Ascending aorta (tissue), 2 donors: ENCODE data around the gene TMEM132A. TPM values are rescaled to one million over a fixed set of nuclear protein-coding genes. Genes with fewer than 3 reads are reported as not detected.

Source experiments
- DNase-seq, 2 donors: peaks; one replicate each; pipeline ENCODE4 v3.0.0-alpha.2; 2019; ENCODE audit warnings: low spot score in 2 of 2
- H3K27ac ChIP-seq, 2 donors: fragments of 200-600 bp; sonication (generic); one replicate each; pipeline ENCODE4 v1.5.1; 2016 to 2017; ENCODE audit warnings: mild to moderate bottlenecking in 1 of 2
- H3K27me3 ChIP-seq: fragments of 200-600 bp; sonication (generic); one replicate; pipeline ENCODE4 v1.5.1; 2017
- H3K36me3 ChIP-seq, 2 donors: fragments of 200-600 bp; sonication (generic); one replicate each; pipeline ENCODE4 v1.5.1; 2016
- H3K4me1 ChIP-seq, 2 donors: fragments of 200-600 bp; sonication (generic); one replicate each; pipeline ENCODE4 v1.5.1; 2016 to 2017; ENCODE audit warnings: mild to moderate bottlenecking in 1 of 2
- H3K4me3 ChIP-seq, 2 donors: fragments of 200-600 bp; sonication (generic); one replicate each; pipeline ENCODE4 v1.5.1; 2016 to 2017; ENCODE audit warnings: mild to moderate bottlenecking in 1 of 2
- H3K9me3 ChIP-seq, 2 donors: fragments of 200-600 bp; sonication (generic); one replicate each; pipeline ENCODE4 v1.5.1; 2016
- CTCF ChIP-seq, 3 experiments: fragments of 200-600 bp in 2 of 3; fragments of 450-650 bp in 1 of 3; sonication (generic) in 2 of 3; IDR thresholded peaks; one replicate each; pipeline ENCODE4 v1.5.1; 2016 to 2019; ENCODE audit warnings: antibody characterized with exemption in 3 of 3, mild to moderate bottlenecking in 1 of 3, moderate library complexity in 1 of 3
- intact Hi-C: fragments of 100-400 bp; cut with DNase I; formaldehyde crosslinking; loops from one replicate; pipeline ENCODE4 v1.15.1; 2023
- total RNA-seq: library from RNA; depleted of rRNA; stranded (reverse); fragments of >200 nt; gene quantifications from one replicate; pipeline ENCODE4 v1.1.0, GENCODE V29; 2016

Gene TMEM132A
- total RNA-seq, 1 donor from 2014 or later: 18.9 TPM

GRCh38 chr11:60890696-60891095, 33.6 kb upstream of the TMEM132A start:
- H3K4me1 ChIP-seq: no peaks in the 10 kb centered on the region
- intact Hi-C loops: no loop called here
- no peak overlapping the region for H3K27ac ChIP-seq
- H3K36me3 ChIP-seq: peaks cover 31 to 48% of the 10 kb centered on the region in 2 donors
- H3K9me3 ChIP-seq: no peaks in the 10 kb centered on the region
- DNase-seq: no peak
- no peaks in the 10 kb centered on the region for H3K27me3 ChIP-seq
- no peak for TF ChIP-seq CTCF (IDR thresholded peaks at IDR 0.05)
- no peak overlapping the region for H3K4me3 ChIP-seq

GRCh38 chr11:60891103-60891741, 33.0 kb upstream of the TMEM132A start:
- Histone ChIP-seq H3K27ac (no peak overlapping the region), H3K4me1 (no peaks in the 10 kb centered on the region), H3K4me3 (no peak overlapping the region), H3K9me3 (no peaks in the 10 kb centered on the region), H3K27me3 (no peaks in the 10 kb centered on the region), H3K36me3 (peaks cover 36 to 54% of the 10 kb centered on the region in 2 donors)
- no peak for TF ChIP-seq CTCF (IDR thresholded peaks at IDR 0.05)
- no peak for DNase-seq
- intact Hi-C loops: no loop called here

GRCh38 chr11:60895687-60896086, 28.6 kb upstream of the TMEM132A start:
- Histone ChIP-seq H3K36me3 (peaks cover 68 to 78% of the 10 kb centered on the region in 2 donors), H3K9me3 (no peaks in the 10 kb centered on the region), H3K27ac (no peak overlapping the region), H3K4me3 (no peak overlapping the region), H3K27me3 (no peaks in the 10 kb centered on the region), H3K4me1 (no peaks in the 10 kb centered on the region)
- no peak for DNase-seq
- TF ChIP-seq CTCF (IDR thresholded peaks at IDR 0.05): no peak
- intact Hi-C loops: loop anchor here (5.0 kb wide), 1 partner anchor 118 kb away; no protein-coding TSS in a partner anchor

GRCh38 chr11:60897496-60897895, 26.8 kb upstream of the TMEM132A start:
- no peak overlapping the region for H3K4me3 ChIP-seq
- peaks cover 85 to 86% of the 10 kb centered on the region in 2 donors for H3K36me3 ChIP-seq
- H3K9me3 ChIP-seq: no peaks in the 10 kb centered on the region
- intact Hi-C loops: loop anchor here (5.0 kb wide), 1 partner anchor 120 kb away; no protein-coding TSS in a partner anchor
- TF ChIP-seq CTCF (IDR thresholded peaks at IDR 0.05): no peak
- H3K27me3 ChIP-seq: no peaks in the 10 kb centered on the region
- H3K4me1 ChIP-seq: no peaks in the 10 kb centered on the region
- no peak for DNase-seq
- H3K27ac ChIP-seq: no peak overlapping the region

- Histone ChIP-seq H3K27ac (no peak overlapping the region), H3K4me1 (no peaks in the 10 kb centered on the region), H3K36me3 (peaks cover 78 to 86% of the 10 kb centered on the region in 2 donors), H3K4me3 (no peak overlapping the region), H3K9me3 (no peaks in the 10 kb centered on the region), H3K27me3 (no peaks in the 10 kb centered on the region)
- no peak for DNase-seq
- TF ChIP-seq CTCF (IDR thresholded peaks at IDR 0.05): peak; percentile 70 to 97 (median 95)
- intact Hi-C loops: loop anchor here (1.0 to 5.0 kb wide), 2 partner anchors 68 to 122 kb away; no protein-coding TSS in a partner anchor
These were observed 25.0 kb upstream of the TMEM132A start for GRCh38 chr11:60899046-60899936.
